ENCODE results near the gene ADGB.

GRCh38 chr6:146767632-146768031, 168.9 kb downstream of the ADGB start:
- TF ChIP-seq CTCF (IDR thresholded peaks at IDR 0.05) (no peak), POLR2A (IDR thresholded peaks at IDR 0.05) (no peak)

Measured in thyroid gland (tissue), 4 donors.